Cardiac muscle cell (in vitro differentiated cells and primary cell): ENCODE results near the gene FGFBP3. TPM values are rescaled to one million over a fixed set of nuclear protein-coding genes. Genes with fewer than 3 reads are reported as not detected.
A peak's percentile ranks its signal among the peaks of the same experiment; 100 is the strongest.
"Not testable (repeated sequence)": the region's sequence is repeated elsewhere in the genome, so short reads cannot be mapped to it uniquely, and the experiment has no call there.

Experiments used
- DNase-seq, 2 donors: peaks; one replicate each; pipeline versions ENCODE4 v3.0.0 to v3.0.0-alpha.2; 2010 to 2017; ENCODE audit warnings: low read depth in 1 of 2, low spot score in 1 of 2
- H3K27ac ChIP-seq: fragments of 200-600 bp; sonication (generic); 2 replicates; pipeline ENCODE4 v1.5.1; 2016
- H3K27me3 ChIP-seq: fragments of 200-600 bp; sonication (generic); 2 replicates; pipeline ENCODE4 v1.6.0; 2016; ENCODE audit warnings: control low read depth
- H3K36me3 ChIP-seq: fragments of 200-600 bp; sonication (generic); 2 replicates; pipeline ENCODE4 v1.5.1; 2016; ENCODE audit warnings: control low read depth
- H3K4me1 ChIP-seq: fragments of 200-600 bp; sonication (generic); 2 replicates; pipeline ENCODE4 v1.8.1; 2017; ENCODE audit warnings: low read depth, mild to moderate bottlenecking, mixed run types
- H3K4me3 ChIP-seq: fragments of 200-600 bp; sonication (generic); 2 replicates; pipeline ENCODE4 v1.5.1; 2016; ENCODE audit warnings: mild to moderate bottlenecking
- H3K9me3 ChIP-seq: fragments of 200-600 bp; sonication (generic); 2 replicates; pipeline ENCODE4 v1.5.1; 2017; ENCODE audit warnings: low read depth, mild to moderate bottlenecking, control low read depth
- polyA plus RNA-seq: library from polyadenylated mRNA; unstranded; fragments of >200 nt; fragmentation: Nextera tagmentation; extraction: Ambion mirVana; gene quantifications from 2 replicates; pipeline ENCODE4 v1.2.1, GENCODE V29; 2016
- total RNA-seq: library from RNA; depleted of rRNA; stranded (reverse); fragments of >200 nt; gene quantifications from 2 replicates; pipeline ENCODE4 v1.2.3, GENCODE V29; 2016
- TF ChIP-seq, protein P1 (sequence below): IDR thresholded peaks from 2 replicates; pipeline ENCODE4 v1.5.1; 2012; ENCODE audit warnings: low read depth, mild to moderate bottlenecking, low read length

The FGFBP3 gene
- total and polyA plus RNA-seq, 2 experiments from 2014 or later, result 7.2 to 26.4 TPM

DNA sequence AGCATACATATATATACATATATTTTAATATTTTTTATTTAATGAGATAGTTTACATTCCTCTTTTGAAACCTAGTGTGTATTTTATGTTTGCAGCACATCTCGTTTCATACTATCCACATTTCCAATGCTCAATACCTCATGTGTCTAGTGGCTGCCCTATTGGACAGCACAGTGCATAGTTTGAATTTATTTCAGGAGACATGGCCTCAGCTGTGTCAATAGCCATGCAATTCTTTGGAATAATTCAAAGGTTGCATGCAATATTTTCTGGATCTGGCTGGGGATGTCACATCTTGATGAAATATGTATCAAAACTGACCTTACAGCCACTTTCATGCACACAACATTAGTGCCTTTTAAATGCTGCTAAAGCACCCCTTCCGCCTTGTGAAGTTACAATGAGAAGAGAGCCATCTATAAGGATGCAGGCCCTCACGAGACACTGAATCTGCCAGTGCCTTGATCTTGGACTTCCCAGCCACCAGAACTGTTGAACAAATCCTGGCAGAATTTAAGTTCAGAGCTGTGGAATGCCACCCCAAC is 13.0 kb downstream of the FGFBP3 start:
- Histone ChIP-seq H3K27ac (no peak overlapping the region), H3K4me1 (no peaks in the 10 kb centered on the region), H3K9me3 (no peaks in the 10 kb centered on the region), H3K4me3 (no peak overlapping the region), H3K27me3 (no peaks in the 10 kb centered on the region), H3K36me3 (no peaks in the 10 kb centered on the region)
- TF ChIP-seq, protein P1, sequence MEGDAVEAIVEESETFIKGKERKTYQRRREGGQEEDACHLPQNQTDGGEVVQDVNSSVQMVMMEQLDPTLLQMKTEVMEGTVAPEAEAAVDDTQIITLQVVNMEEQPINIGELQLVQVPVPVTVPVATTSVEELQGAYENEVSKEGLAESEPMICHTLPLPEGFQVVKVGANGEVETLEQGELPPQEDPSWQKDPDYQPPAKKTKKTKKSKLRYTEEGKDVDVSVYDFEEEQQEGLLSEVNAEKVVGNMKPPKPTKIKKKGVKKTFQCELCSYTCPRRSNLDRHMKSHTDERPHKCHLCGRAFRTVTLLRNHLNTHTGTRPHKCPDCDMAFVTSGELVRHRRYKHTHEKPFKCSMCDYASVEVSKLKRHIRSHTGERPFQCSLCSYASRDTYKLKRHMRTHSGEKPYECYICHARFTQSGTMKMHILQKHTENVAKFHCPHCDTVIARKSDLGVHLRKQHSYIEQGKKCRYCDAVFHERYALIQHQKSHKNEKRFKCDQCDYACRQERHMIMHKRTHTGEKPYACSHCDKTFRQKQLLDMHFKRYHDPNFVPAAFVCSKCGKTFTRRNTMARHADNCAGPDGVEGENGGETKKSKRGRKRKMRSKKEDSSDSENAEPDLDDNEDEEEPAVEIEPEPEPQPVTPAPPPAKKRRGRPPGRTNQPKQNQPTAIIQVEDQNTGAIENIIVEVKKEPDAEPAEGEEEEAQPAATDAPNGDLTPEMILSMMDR, result no peak
- DNase-seq, result no peak

GRCh38 chr10:91894261-91894685 is 15.0 kb downstream of the FGFBP3 start:
- not testable (repeated sequence) for H3K4me3 ChIP-seq, DNase-seq, H3K27ac ChIP-seq, H3K4me1 ChIP-seq, H3K9me3 ChIP-seq, H3K36me3 ChIP-seq, H3K27me3 ChIP-seq

DNA sequence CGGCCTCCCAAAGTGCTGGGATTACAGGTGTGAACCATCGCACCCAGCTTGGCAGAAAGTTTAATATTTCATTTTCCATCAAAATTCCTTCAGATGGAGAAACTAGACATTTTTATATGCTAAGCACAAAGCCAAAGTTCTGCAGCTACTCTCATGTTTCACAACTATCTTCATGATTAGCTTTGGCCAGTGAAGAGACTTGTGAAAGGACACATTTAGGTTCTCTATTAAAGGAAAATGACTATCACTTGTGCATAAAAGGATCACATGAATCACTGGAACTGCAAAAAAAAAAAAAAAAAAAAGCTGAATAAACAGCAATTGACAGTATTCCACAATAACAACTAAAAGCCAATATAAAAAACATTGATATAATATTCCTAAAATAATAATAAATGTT is 16.2 kb downstream of the FGFBP3 start:
- Histone ChIP-seq H3K4me1 (peaks cover 3% of the 10 kb centered on the region), H3K4me3 (no peak overlapping the region), H3K9me3 (no peaks in the 10 kb centered on the region), H3K27me3 (no peaks in the 10 kb centered on the region), H3K36me3 (no peaks in the 10 kb centered on the region), H3K27ac (no peak overlapping the region)
- TF ChIP-seq, protein P1, result no peak
- DNase-seq, result no peak

GRCh38 chr10:91891125-91892001 is 17.9 kb downstream of the FGFBP3 start:
- H3K4me3 ChIP-seq, result no peak overlapping the region
- H3K27ac ChIP-seq, result peak overlapping the region; percentile 35
- no peaks in the 10 kb centered on the region for H3K27me3 ChIP-seq
- peak in 1 of 2 donors; percentile 75 for DNase-seq
- TF ChIP-seq, protein P1, result no peak
- H3K4me1 ChIP-seq, result peaks cover 17% of the 10 kb centered on the region
- H3K36me3 ChIP-seq, result no peaks in the 10 kb centered on the region
- H3K9me3 ChIP-seq, result no peaks in the 10 kb centered on the region

DNA sequence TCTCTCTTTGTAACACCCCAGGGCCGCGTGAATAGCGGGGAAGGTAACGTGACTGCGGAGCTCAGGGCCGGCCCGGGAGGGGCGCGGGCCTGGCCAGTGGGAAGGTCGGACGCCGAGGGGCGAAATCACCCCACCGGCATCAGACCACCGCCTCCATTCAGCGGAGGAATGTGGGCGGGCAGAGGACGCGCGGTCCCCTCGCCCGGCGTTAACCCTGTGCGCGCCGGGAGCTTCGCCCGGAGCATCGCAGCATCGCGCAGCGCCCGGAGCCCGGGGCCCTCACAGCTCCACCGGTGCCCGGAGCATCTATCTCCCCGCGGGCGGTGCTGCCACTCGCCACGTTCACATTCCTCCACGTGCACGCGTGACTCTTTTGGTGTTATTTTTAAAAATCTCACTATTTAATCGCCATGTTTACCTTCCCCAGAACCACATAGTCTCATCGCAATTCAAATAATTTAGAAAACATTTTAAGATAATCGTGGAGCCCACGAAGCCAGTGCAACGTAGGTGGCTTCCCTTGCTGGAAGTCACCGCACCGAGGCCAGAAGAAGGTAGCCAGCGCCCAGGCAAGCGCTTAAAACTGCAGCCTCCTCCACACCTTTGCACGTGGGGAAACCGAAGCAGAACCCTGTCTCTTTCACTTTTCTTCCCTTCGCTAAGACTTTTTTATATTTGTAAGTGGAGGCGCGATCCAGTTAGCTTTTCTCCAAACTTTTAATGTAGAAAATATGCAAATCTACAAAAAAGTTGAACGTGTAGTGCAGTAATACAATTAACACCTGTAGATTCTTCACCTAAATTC is 21.8 kb downstream of the FGFBP3 start:
- no peaks in the 10 kb centered on the region for H3K36me3 ChIP-seq
- no peaks in the 10 kb centered on the region for H3K27me3 ChIP-seq
- H3K4me3 ChIP-seq, result peak overlapping the region; percentile 29
- peak; percentile 72 to 98 for DNase-seq
- H3K9me3 ChIP-seq, result no peaks in the 10 kb centered on the region
- H3K27ac ChIP-seq, result peak overlapping the region; percentile 96
- TF ChIP-seq, protein P1, result no peak
- H3K4me1 ChIP-seq, result peaks cover 41% of the 10 kb centered on the region
